LNCaP clone FGC (cell line): Measurements from ENCODE around the gene CMPK2.
"Not testable (repeated sequence)": the region's sequence is repeated elsewhere in the genome, so short reads cannot be mapped to it uniquely, and the experiment has no call there.

Experiments used
- DNase-seq: peaks from one replicate; pipeline ENCODE4 v3.0.0-alpha.2; 2011; ENCODE audit warnings: low read depth
- H3K4me3 ChIP-seq: 2 replicates; pipeline ENCODE4 v1.5.1; 2011; ENCODE audit warnings: mild to moderate bottlenecking, low read depth, low read length, control low read depth
- CTCF ChIP-seq: IDR thresholded peaks from 2 replicates; pipeline ENCODE4 v1.5.1; 2012; ENCODE audit warnings: mild to moderate bottlenecking; ENCODE audit not compliant: control insufficient read depth, insufficient read depth; ENCODE audit errors: extremely low read depth

Gene CMPK2

GRCh38 chr2:6908291-6908690, 42.6 kb upstream of the CMPK2 start:
- no peak for DNase-seq
- no peak for TF ChIP-seq CTCF
- no peak overlapping the region for H3K4me3 ChIP-seq

GRCh38 chr2:6906165-6906741, 40.5 kb upstream of the CMPK2 start:
- TF ChIP-seq CTCF, result no peak
- DNase-seq, result no peak
- H3K4me3 ChIP-seq, result no peak overlapping the region

DNA sequence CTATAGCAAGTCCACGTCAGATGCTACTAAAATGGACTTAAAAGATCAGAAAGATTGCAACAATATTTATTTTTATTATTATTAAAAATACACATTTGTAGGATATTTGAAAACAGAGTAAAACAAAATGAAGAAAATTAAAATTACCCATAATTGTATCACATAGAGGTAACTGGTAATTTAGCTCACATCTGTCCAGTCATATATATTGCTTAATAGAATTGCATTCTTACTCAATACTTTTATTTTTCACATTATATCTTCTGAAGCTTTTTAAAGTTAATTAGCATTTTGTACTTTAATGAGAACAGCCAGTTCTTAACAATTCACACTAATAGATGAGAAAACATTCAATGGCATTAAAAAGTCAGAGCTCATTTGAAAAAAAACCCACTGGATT, 40.0 kb upstream of the CMPK2 start:
- no peak for TF ChIP-seq CTCF
- no peak overlapping the region for H3K4me3 ChIP-seq
- DNase-seq, result no peak

GRCh38 chr2:6902581-6902980, 36.9 kb upstream of the CMPK2 start:
- DNase-seq, H3K4me3 ChIP-seq: not testable (repeated sequence)

GRCh38 chr2:6896930-6897759, 31.4 kb upstream of the CMPK2 start:
- DNase-seq, result no peak
- H3K4me3 ChIP-seq, result no peak overlapping the region
- TF ChIP-seq CTCF, result peak; percentile 62

DNA sequence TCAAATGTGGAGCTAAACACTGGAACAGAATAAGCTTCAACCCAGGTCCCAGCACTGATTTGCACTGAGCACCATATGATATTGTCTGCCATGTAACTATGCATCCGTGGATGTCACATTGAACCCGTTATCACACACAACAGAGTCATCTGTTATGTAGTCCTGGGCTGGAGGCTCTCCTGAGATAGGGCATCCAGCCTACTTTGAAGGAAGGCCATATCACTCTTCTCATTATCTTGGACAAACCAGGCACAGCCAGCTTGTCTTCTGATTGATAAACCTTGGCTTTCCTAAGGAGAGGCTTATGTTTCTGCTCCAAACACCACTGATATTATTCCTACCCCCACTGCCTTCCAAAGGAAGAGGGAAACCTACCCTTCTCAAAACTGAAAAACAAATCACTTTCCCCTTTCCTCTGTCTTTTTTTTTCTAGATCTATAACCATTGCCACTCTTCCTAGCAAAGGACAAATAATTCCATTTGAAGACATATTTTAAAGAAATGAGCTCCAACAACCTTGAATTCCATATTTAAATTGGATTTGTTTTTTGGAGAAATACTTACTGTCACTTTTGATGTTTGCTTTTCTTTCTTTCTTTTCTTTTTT, 28.3 kb upstream of the CMPK2 start:
- TF ChIP-seq CTCF, result no peak
- H3K4me3 ChIP-seq, result no peak overlapping the region
- no peak for DNase-seq

DNA sequence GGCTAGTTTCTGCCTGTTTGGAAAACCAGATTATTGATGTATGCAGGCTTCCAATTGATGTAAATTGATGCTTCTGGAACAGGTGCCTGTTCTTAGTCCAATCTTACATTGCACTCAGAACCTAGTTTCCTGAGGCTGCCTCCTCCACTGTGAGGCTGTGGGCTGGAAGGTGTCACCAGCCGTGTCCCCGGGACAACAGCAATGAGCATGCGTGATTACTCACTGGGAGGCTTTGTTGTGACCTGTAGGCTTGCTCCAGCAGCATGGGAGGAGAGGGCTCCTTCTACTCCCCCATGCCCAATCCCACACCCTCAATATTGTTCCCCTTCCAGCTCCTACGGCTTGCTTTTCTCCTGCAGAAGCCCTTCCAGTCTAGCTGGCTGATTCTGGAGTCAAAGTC, 23.0 kb upstream of the CMPK2 start:
- TF ChIP-seq CTCF, result no peak
- DNase-seq, result no peak

More for the DNA sequence above, 23.0 kb upstream of the CMPK2 start:
- H3K4me3 ChIP-seq, result no peak overlapping the region
